Measurements from ENCODE around the gene AGAP1. TPM values are rescaled to one million over a fixed set of nuclear protein-coding genes. Genes with fewer than 3 reads are reported as not detected.

AGAP1 gene
- polyA plus RNA-seq, 1 experiment: 12.4 TPM

- TF ChIP-seq CTCF (IDR thresholded peaks at IDR 0.05; ENCODE audit: low read depth, low read length): no peak
Observed at GRCh38 chr2:235864302-235864701, 370.5 kb downstream of the AGAP1 start.

GRCh38 chr2:235864733-235865515 lies 371.1 kb downstream of the AGAP1 start:
- Histone ChIP-seq H3K27ac (ENCODE audit: low read depth, low read length) (no peak overlapping the region), H3K4me3 (ENCODE audit: low read depth, low read length) (no peak overlapping the region), H3K27me3 (ENCODE audit: control insufficient read depth, insufficient read depth, low read length) (no peaks in the 10 kb centered on the region), H3K9me3 (ENCODE audit: control insufficient read depth, insufficient read depth, low read length) (peaks cover 7% of the 10 kb centered on the region)
- TF ChIP-seq CTCF (IDR thresholded peaks at IDR 0.05; ENCODE audit: low read depth, low read length): no peak
- POLR2A ChIA-PET: interaction anchor here (0.8 kb wide), 1 partner anchor 46 kb away, joined by 3 read pairs; no protein-coding TSS in a partner anchor
- CTCF ChIA-PET: interaction anchor here (1.4 kb wide), 1 partner anchor 85 kb away, joined by 3 read pairs; no protein-coding TSS in a partner anchor
- no peak for DNase-seq (ENCODE audit: low read depth, low spot score)

More at GRCh38 chr2:235864302-235864701, 370.5 kb downstream of the AGAP1 start:
- ChIA-PET POLR2A (no interaction called here), CTCF (interaction anchor here (0.6 kb wide), 1 partner anchor 307 kb away, joined by 3 read pairs; no protein-coding TSS in a partner anchor)
- no peaks in the 10 kb centered on the region for H3K27me3 ChIP-seq (ENCODE audit: control insufficient read depth, insufficient read depth, low read length)
- no peak for DNase-seq (ENCODE audit: low read depth, low spot score)
- H3K4me3 ChIP-seq (ENCODE audit: low read depth, low read length): no peak overlapping the region
- no peak overlapping the region for H3K27ac ChIP-seq (ENCODE audit: low read depth, low read length)
- peaks cover under 1% of the 10 kb centered on the region for H3K9me3 ChIP-seq (ENCODE audit: control insufficient read depth, insufficient read depth, low read length)

- TF ChIP-seq CTCF (IDR thresholded peaks at IDR 0.05; ENCODE audit: low read depth, low read length): no peak
- ChIA-PET CTCF (no interaction called here), POLR2A (no interaction called here)
- H3K27ac ChIP-seq (ENCODE audit: low read depth, low read length): no peak overlapping the region
- no peak for DNase-seq (ENCODE audit: low read depth, low spot score)
- H3K9me3 ChIP-seq (ENCODE audit: control insufficient read depth, insufficient read depth, low read length): peaks cover 19% of the 10 kb centered on the region
- no peaks in the 10 kb centered on the region for H3K27me3 ChIP-seq (ENCODE audit: control insufficient read depth, insufficient read depth, low read length)
- no peak overlapping the region for H3K4me3 ChIP-seq (ENCODE audit: low read depth, low read length)
Observed at GRCh38 chr2:235866373-235866772, 372.5 kb downstream of the AGAP1 start.

- Histone ChIP-seq H3K27me3 (ENCODE audit: control insufficient read depth, insufficient read depth, low read length) (no peaks in the 10 kb centered on the region), H3K4me3 (ENCODE audit: low read depth, low read length) (no peak overlapping the region), H3K27ac (ENCODE audit: low read depth, low read length) (no peak overlapping the region), H3K9me3 (ENCODE audit: control insufficient read depth, insufficient read depth, low read length) (peaks cover 19% of the 10 kb centered on the region)
- no peak for DNase-seq (ENCODE audit: low read depth, low spot score)
- ChIA-PET POLR2A (no interaction called here), CTCF (interaction anchor here (1.2 to 1.4 kb wide), 2 partner anchors 102 to 310 kb away, joined by 3 to 4 read pairs; no protein-coding TSS in a partner anchor)
- no peak for TF ChIP-seq CTCF (IDR thresholded peaks at IDR 0.05; ENCODE audit: low read depth, low read length)
Observed at GRCh38 chr2:235868224-235868623, 374.4 kb downstream of the AGAP1 start.

- ChIA-PET POLR2A (no interaction called here), CTCF (interaction anchor here (1.2 to 1.4 kb wide), 2 partner anchors 103 to 309 kb away, joined by 3 to 4 read pairs; no protein-coding TSS in a partner anchor)
- no peak for TF ChIP-seq CTCF (IDR thresholded peaks at IDR 0.05; ENCODE audit: low read depth, low read length)
- H3K27me3 ChIP-seq (ENCODE audit: control insufficient read depth, insufficient read depth, low read length): no peaks in the 10 kb centered on the region
- H3K4me3 ChIP-seq (ENCODE audit: low read depth, low read length): no peak overlapping the region
- H3K9me3 ChIP-seq (ENCODE audit: control insufficient read depth, insufficient read depth, low read length): peaks cover 19% of the 10 kb centered on the region
- DNase-seq (ENCODE audit: low read depth, low spot score): no peak
- no peak overlapping the region for H3K27ac ChIP-seq (ENCODE audit: low read depth, low read length)
Observed at GRCh38 chr2:235868645-235869044, 374.8 kb downstream of the AGAP1 start.

Measured in AG04450 (cell line).